GM23338 (cell line): ENCODE results near the gene MRGPRF. TPM values are rescaled to one million over a fixed set of nuclear protein-coding genes. Genes with fewer than 3 reads are reported as not detected.

ENCODE experiments used
- ATAC-seq: fragments of 200-7000 bp; cut with Tn5 transposase; 3 replicates; pipeline ENCODE4 v1.9.1; 2020
- DNase-seq: peaks from one replicate; pipeline ENCODE4 v3.0.0-alpha.2; 2015; ENCODE audit warnings: low spot score
- H2AFZ ChIP-seq: fragments of 200-600 bp; sonication (generic); 2 replicates; pipeline ENCODE4 v1.8.0; 2016; ENCODE audit warnings: antibody characterized with exemption, mild to moderate bottlenecking, moderate library complexity
- H3F3A ChIP-seq: fragments of 200-600 bp; sonication (generic); replicated peaks from 2 replicates; pipeline ENCODE4 v1.8.0; 2017; ENCODE audit warnings: antibody characterized with exemption, mixed run types, low read depth
- H3K27ac ChIP-seq: fragments of 200-600 bp; sonication (generic); 2 replicates; pipeline ENCODE4 v1.6.1; 2016; ENCODE audit warnings: low read depth
- H3K27me3 ChIP-seq: fragments of 200-600 bp; sonication (generic); 2 replicates; pipeline ENCODE4 v1.8.0; 2016; ENCODE audit warnings: mild to moderate bottlenecking, mixed run types, moderate library complexity; ENCODE audit not compliant: insufficient read depth
- H3K36me3 ChIP-seq: fragments of 200-600 bp; sonication (generic); 2 replicates; pipeline ENCODE4 v1.8.0; 2016; ENCODE audit warnings: mild to moderate bottlenecking; ENCODE audit not compliant: insufficient read depth
- H3K4me1 ChIP-seq: fragments of 200-600 bp; sonication (generic); 2 replicates; pipeline ENCODE4 v1.8.0; 2016; ENCODE audit warnings: mild to moderate bottlenecking, moderate library complexity; ENCODE audit not compliant: insufficient read depth
- H3K4me2 ChIP-seq: fragments of 200-600 bp; sonication (generic); 2 replicates; pipeline ENCODE4 v1.7.1; 2017; ENCODE audit warnings: mixed run types
- H3K4me3 ChIP-seq: fragments of 200-600 bp; sonication (generic); 2 replicates; pipeline ENCODE4 v1.6.1; 2016; ENCODE audit warnings: mixed run types
- H3K79me2 ChIP-seq: fragments of 200-600 bp; sonication (generic); replicated peaks from 2 replicates; pipeline ENCODE4 v1.8.0; 2017; ENCODE audit warnings: mild to moderate bottlenecking; ENCODE audit not compliant: insufficient read depth
- H3K9me2 ChIP-seq: fragments of 200-600 bp; sonication (generic); 2 replicates; pipeline ENCODE4 v1.8.0; 2017; ENCODE audit not compliant: insufficient read depth
- H4K20me1 ChIP-seq: fragments of 200-600 bp; sonication (generic); replicated peaks from 2 replicates; pipeline ENCODE4 v1.8.0; 2017; ENCODE audit warnings: mild to moderate bottlenecking; ENCODE audit not compliant: insufficient read depth
- H3K27ac Mint-ChIP-seq: 2 replicates; pipeline ENCODE4 v1.8.0; 2020; ENCODE audit warnings: inconsistent platforms, mild to moderate bottlenecking, moderate library complexity, mixed read lengths
- H3K27me3 Mint-ChIP-seq: 3 replicates; pipeline ENCODE4 v1.8.0; 2022; ENCODE audit warnings: low read depth, mild to moderate bottlenecking, moderate library complexity, mixed read lengths, inconsistent platforms; ENCODE audit not compliant: insufficient read depth, poor library complexity
- H3K36me3 Mint-ChIP-seq: 3 replicates; pipeline ENCODE4 v1.8.0; 2021; ENCODE audit warnings: low read depth, mild to moderate bottlenecking, inconsistent platforms, moderate library complexity, mixed read lengths
- H3K4me1 Mint-ChIP-seq: 3 replicates; pipeline ENCODE4 v1.8.0; 2020; ENCODE audit warnings: mild to moderate bottlenecking, inconsistent platforms, mixed read lengths
- H3K4me3 Mint-ChIP-seq: 3 replicates; pipeline ENCODE4 v1.8.0; 2021; ENCODE audit warnings: moderate library complexity, mild to moderate bottlenecking, inconsistent platforms, mixed read lengths
- H3K9me3 Mint-ChIP-seq: 3 replicates; pipeline ENCODE4 v1.8.0; 2020; ENCODE audit warnings: moderate library complexity, mild to moderate bottlenecking, inconsistent platforms, mixed read lengths
- CREB1 ChIP-seq: fragments of 250-450 bp; sonication (Bioruptor Pico); IDR thresholded peaks from 2 replicates; pipeline ENCODE4 v1.5.0; 2020; ENCODE audit warnings: low read depth, mild to moderate bottlenecking, moderate library complexity
- EZH2 ChIP-seq: fragments of 200-600 bp; sonication (generic); IDR thresholded peaks from one replicate; pipeline ENCODE4 v1.8.0; 2017; ENCODE audit warnings: antibody characterized with exemption, mild to moderate bottlenecking, low read depth; ENCODE audit not compliant: unreplicated experiment
- JUNB ChIP-seq: IDR thresholded peaks from one replicate; pipeline ENCODE4 v1.6.1; 2016; ENCODE audit warnings: antibody characterized with exemption; ENCODE audit not compliant: unreplicated experiment
- NANOG ChIP-seq: IDR thresholded peaks from 2 replicates; pipeline ENCODE4 v1.6.1; 2016; ENCODE audit warnings: antibody characterized with exemption, borderline replicate concordance
- ZNF114 ChIP-seq: fragments of 250-450 bp; sonication (Bioruptor Pico); IDR thresholded peaks from 2 replicates; pipeline ENCODE4 v1.5.0; 2020; ENCODE audit warnings: mild to moderate bottlenecking, moderate library complexity
- polyA plus RNA-seq: library from polyadenylated mRNA; unstranded; fragments of >200 nt; fragmentation: Nextera tagmentation; extraction: Ambion mirVana; gene quantifications from 2 replicates; pipeline ENCODE4 v1.2.1, GENCODE V29; 2016
- total RNA-seq: library from RNA; depleted of rRNA; stranded (reverse); fragments of >200 nt; shearing (Covaris generic); gene quantifications from 2 replicates; pipeline ENCODE4 v1.2.3, GENCODE V29; 2014
- TF ChIP-seq, protein P1 (sequence below), 2 experiments: fragments of 200-600 bp in 1 of 2; sonication (generic) in 1 of 2; conservative IDR thresholded peaks; 2 replicates each; pipeline versions ENCODE4 v1.5.1 to v1.6.1; 2016 to 2017; ENCODE audit warnings: antibody characterized with exemption in 2 of 2, low read depth in 2 of 2, mild to moderate bottlenecking in 2 of 2, moderate library complexity in 1 of 2
- TF ChIP-seq, protein P2 (sequence below): IDR thresholded peaks from one replicate; pipeline ENCODE4 v1.6.1; 2018; ENCODE audit warnings: antibody characterized with exemption; ENCODE audit not compliant: unreplicated experiment

The MRGPRF gene
- total and polyA plus RNA-seq, 2 experiments from 2014 or later: 3.3 to 9.0 TPM

DNA sequence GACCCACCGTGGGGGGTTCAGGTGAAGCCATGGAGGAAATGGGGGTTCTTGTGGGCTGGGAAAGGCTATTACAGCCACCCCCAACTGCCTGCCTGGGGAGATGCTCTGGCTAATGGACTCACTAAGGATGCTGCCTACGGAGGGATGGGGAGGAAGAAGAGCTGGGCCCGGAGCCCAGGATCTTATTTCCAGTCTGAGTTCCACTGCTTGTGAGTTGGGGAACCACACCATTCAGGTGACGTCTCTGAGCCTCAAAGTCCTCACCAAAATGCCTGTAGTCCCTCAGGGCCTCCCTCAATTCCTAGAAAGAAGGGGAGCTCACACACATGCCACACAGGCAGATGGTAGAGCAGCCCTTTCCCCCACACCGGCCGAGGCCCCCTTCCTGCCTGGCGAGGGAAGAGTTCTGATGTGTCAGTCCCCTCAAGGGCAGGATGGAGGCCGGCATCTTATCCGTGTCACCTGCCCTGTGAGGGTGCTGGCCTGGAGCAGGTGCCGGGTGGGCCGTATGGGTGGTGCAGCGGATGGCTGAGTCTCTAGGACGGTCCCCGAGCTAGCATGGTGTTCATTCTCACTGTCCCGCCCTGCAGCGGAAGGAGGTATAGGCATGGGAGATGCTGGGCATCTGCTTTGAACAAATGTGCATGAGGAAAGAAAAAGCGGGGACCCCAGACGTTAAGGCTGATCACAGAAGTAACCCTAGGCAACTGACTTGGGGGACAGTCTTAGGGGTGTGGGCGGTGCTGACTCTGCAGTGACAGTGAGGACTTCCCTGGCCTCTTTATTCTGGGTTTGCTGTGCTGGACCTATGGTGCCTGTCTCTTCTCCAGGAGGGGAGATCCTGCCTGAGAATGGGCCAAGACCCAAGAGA lies 15.7 kb downstream of the MRGPRF start:
- Histone ChIP-seq H3F3A (no peaks in the 10 kb centered on the region), H4K20me1 (no peaks in the 10 kb centered on the region), H3K27me3 (no peaks in the 10 kb centered on the region), H3K36me3 (no peaks in the 10 kb centered on the region), H3K27ac (no peak overlapping the region), H3K4me1 (no peaks in the 10 kb centered on the region), H3K79me2 (no peaks in the 10 kb centered on the region), H3K9me2 (no peaks in the 10 kb centered on the region), H2AFZ (no peak overlapping the region), H3K4me2 (no peak overlapping the region), H3K4me3 (no peak overlapping the region)
- TF ChIP-seq, protein P1, sequence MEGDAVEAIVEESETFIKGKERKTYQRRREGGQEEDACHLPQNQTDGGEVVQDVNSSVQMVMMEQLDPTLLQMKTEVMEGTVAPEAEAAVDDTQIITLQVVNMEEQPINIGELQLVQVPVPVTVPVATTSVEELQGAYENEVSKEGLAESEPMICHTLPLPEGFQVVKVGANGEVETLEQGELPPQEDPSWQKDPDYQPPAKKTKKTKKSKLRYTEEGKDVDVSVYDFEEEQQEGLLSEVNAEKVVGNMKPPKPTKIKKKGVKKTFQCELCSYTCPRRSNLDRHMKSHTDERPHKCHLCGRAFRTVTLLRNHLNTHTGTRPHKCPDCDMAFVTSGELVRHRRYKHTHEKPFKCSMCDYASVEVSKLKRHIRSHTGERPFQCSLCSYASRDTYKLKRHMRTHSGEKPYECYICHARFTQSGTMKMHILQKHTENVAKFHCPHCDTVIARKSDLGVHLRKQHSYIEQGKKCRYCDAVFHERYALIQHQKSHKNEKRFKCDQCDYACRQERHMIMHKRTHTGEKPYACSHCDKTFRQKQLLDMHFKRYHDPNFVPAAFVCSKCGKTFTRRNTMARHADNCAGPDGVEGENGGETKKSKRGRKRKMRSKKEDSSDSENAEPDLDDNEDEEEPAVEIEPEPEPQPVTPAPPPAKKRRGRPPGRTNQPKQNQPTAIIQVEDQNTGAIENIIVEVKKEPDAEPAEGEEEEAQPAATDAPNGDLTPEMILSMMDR (conservative IDR thresholded peaks at IDR 0.05; ENCODE audit: low read depth in 2 of 2): no peak
- no peak for TF ChIP-seq ZNF114 (CRISPR knock-in tag)
- ATAC-seq (no peak), DNase-seq (no peak)
- no peak overlapping the region for H3K27ac Mint-ChIP-seq
- peaks cover 5% of the 10 kb centered on the region; the same call in 2 of the 3 replicates for H3K4me1 Mint-ChIP-seq
- no peak overlapping the region for H3K4me3 Mint-ChIP-seq
- H3K27me3 Mint-ChIP-seq: peaks cover 6% of the 10 kb centered on the region
- H3K9me3 Mint-ChIP-seq: no peaks in the 10 kb centered on the region
- no peaks in the 10 kb centered on the region for H3K36me3 Mint-ChIP-seq

DNA sequence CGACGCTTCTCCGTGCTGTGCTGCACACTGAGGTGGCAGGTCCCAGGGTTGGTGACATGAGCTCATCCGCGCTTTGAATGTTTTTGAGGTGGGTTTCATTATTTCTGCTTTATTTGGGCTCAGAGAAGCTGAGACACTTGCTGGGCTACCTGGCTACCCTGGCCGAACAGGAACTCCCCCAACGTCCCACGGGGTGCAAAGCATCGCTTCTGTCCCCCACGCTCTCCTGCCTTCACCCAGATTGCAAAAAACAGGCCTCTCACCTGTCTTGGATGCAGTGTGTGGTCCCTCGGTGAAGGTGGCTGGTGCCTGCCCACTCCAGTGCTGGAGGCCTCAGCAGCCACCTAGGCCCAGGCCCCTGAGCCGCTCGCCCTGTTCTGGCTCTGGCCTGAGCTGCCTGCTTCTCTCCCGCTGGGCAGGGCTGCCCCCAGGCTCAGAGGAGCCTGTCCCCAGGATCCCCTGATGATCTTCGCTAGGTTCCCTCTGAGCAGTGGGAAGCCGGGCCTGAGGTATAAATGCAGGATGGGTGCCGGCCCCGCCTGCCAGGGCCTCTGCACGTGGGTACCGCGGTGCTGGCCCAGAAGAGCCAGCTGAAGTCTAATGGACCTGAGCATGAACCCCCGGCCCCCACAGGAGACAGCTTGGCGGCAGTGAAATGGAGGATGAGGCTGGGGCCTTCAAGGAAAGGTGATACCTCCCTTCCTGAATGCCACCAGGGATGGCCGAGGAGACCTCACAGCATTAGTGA lies 16.5 kb downstream of the MRGPRF start:
- Mint-ChIP-seq H3K4me1 (peaks cover 5% of the 10 kb centered on the region; the same call in 2 of the 3 replicates), H3K4me3 (no peak overlapping the region), H3K36me3 (no peaks in the 10 kb centered on the region), H3K27ac (no peak overlapping the region), H3K27me3 (peaks cover 9% of the 10 kb centered on the region), H3K9me3 (no peaks in the 10 kb centered on the region)
- Histone ChIP-seq H4K20me1 (no peaks in the 10 kb centered on the region), H3K27me3 (no peaks in the 10 kb centered on the region), H2AFZ (no peak overlapping the region), H3K4me3 (no peak overlapping the region), H3K36me3 (no peaks in the 10 kb centered on the region), H3K4me2 (no peak overlapping the region), H3F3A (no peaks in the 10 kb centered on the region), H3K4me1 (no peaks in the 10 kb centered on the region), H3K79me2 (no peaks in the 10 kb centered on the region), H3K27ac (no peak overlapping the region), H3K9me2 (no peaks in the 10 kb centered on the region)
- DNase-seq (no peak), ATAC-seq (no peak)
- TF ChIP-seq CREB1: no peak
- no peak for TF ChIP-seq EZH2
- TF ChIP-seq ZNF114 (CRISPR knock-in tag): no peak
- TF ChIP-seq, protein P2, sequence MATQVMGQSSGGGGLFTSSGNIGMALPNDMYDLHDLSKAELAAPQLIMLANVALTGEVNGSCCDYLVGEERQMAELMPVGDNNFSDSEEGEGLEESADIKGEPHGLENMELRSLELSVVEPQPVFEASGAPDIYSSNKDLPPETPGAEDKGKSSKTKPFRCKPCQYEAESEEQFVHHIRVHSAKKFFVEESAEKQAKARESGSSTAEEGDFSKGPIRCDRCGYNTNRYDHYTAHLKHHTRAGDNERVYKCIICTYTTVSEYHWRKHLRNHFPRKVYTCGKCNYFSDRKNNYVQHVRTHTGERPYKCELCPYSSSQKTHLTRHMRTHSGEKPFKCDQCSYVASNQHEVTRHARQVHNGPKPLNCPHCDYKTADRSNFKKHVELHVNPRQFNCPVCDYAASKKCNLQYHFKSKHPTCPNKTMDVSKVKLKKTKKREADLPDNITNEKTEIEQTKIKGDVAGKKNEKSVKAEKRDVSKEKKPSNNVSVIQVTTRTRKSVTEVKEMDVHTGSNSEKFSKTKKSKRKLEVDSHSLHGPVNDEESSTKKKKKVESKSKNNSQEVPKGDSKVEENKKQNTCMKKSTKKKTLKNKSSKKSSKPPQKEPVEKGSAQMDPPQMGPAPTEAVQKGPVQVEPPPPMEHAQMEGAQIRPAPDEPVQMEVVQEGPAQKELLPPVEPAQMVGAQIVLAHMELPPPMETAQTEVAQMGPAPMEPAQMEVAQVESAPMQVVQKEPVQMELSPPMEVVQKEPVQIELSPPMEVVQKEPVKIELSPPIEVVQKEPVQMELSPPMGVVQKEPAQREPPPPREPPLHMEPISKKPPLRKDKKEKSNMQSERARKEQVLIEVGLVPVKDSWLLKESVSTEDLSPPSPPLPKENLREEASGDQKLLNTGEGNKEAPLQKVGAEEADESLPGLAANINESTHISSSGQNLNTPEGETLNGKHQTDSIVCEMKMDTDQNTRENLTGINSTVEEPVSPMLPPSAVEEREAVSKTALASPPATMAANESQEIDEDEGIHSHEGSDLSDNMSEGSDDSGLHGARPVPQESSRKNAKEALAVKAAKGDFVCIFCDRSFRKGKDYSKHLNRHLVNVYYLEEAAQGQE: no peak
- TF ChIP-seq JUNB: no peak
- TF ChIP-seq NANOG: no peak
